ENCODE measurements around the gene CYP2C18. TPM values are rescaled to one million over a fixed set of nuclear protein-coding genes. Genes with fewer than 3 reads are reported as not detected.
"Not testable (repeated sequence)": the region's sequence is repeated elsewhere in the genome, so short reads cannot be mapped to it uniquely, and the experiment has no call there.

CYP2C18 gene
- total RNA-seq, 1 donor from 2014 or later = not detected

DNA sequence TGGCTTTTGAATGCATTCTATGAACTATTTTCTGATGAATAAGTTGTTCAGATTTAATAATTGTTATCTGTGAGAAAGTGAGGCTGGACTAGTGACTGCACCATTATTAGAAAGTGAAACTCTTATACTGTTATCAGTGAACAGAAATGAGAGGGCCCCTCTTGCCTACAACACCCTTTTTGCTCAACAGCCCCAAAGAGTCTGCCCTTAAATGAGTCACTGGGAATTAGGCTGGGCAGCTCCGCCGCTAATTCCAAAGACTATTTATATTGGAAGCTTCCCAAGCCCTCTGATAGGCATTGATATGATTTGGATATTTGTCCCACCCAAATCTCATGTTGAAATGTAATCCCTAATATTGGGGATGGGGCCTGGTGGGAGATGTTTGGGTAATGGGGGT, 7.0 kb upstream of the CYP2C18 start:
- POLR2A ChIA-PET = no interaction called here
- CTCF ChIA-PET = no interaction called here
- intact Hi-C loops (cut with micrococcal nuclease) = no loop called here

DNA sequence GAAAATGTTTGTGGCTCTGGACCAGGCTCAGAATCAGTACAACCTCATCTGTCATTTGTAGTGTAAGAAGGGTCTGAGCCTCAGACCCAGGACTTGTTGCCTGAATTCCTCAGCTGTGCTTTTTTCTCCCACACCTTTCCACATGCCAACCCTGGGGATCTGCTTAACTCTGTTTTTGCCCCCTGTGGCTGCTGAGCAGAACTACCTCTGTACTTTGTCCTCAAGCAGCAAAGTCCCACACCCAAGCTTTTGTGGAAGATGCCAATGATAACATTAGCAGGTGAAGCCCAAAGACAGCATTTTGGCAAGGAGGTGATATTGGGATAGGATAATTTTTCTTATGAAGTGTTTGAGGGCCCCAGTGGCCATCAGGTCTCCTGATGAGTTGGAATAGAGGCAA, 5.8 kb upstream of the CYP2C18 start:
- H3K27ac Mint-ChIP-seq = no peak overlapping the region
- H3K4me3 Mint-ChIP-seq = no peak overlapping the region
- ChIA-PET CTCF (no interaction called here), POLR2A (no interaction called here)
- DNase-seq = no peak
- no peak for ATAC-seq (ENCODE audit: low read depth)
- TF ChIP-seq, protein P1, sequence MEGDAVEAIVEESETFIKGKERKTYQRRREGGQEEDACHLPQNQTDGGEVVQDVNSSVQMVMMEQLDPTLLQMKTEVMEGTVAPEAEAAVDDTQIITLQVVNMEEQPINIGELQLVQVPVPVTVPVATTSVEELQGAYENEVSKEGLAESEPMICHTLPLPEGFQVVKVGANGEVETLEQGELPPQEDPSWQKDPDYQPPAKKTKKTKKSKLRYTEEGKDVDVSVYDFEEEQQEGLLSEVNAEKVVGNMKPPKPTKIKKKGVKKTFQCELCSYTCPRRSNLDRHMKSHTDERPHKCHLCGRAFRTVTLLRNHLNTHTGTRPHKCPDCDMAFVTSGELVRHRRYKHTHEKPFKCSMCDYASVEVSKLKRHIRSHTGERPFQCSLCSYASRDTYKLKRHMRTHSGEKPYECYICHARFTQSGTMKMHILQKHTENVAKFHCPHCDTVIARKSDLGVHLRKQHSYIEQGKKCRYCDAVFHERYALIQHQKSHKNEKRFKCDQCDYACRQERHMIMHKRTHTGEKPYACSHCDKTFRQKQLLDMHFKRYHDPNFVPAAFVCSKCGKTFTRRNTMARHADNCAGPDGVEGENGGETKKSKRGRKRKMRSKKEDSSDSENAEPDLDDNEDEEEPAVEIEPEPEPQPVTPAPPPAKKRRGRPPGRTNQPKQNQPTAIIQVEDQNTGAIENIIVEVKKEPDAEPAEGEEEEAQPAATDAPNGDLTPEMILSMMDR (IDR thresholded peaks at IDR 0.05) = no peak
- peaks cover 1% of the 10 kb centered on the region for H3K27me3 Mint-ChIP-seq
- H3K36me3 Mint-ChIP-seq (ENCODE audit: low read depth) = no peaks in the 10 kb centered on the region
- intact Hi-C loops (cut with micrococcal nuclease) = no loop called here
- H3K4me1 Mint-ChIP-seq = no peaks in the 10 kb centered on the region
- no peaks in the 10 kb centered on the region for H3K9me3 Mint-ChIP-seq

More for the DNA sequence above, 7.0 kb upstream of the CYP2C18 start:
- H3K27me3 Mint-ChIP-seq = peaks cover 1% of the 10 kb centered on the region
- ATAC-seq (ENCODE audit: low read depth) = no peak
- H3K4me3 Mint-ChIP-seq = no peak overlapping the region
- no peak overlapping the region for H3K27ac Mint-ChIP-seq
- DNase-seq = no peak
- TF ChIP-seq, protein P1 (IDR thresholded peaks at IDR 0.05) = no peak
- no peaks in the 10 kb centered on the region for H3K4me1 Mint-ChIP-seq
- no peaks in the 10 kb centered on the region for H3K9me3 Mint-ChIP-seq
- H3K36me3 Mint-ChIP-seq (ENCODE audit: low read depth) = no peaks in the 10 kb centered on the region

DNA sequence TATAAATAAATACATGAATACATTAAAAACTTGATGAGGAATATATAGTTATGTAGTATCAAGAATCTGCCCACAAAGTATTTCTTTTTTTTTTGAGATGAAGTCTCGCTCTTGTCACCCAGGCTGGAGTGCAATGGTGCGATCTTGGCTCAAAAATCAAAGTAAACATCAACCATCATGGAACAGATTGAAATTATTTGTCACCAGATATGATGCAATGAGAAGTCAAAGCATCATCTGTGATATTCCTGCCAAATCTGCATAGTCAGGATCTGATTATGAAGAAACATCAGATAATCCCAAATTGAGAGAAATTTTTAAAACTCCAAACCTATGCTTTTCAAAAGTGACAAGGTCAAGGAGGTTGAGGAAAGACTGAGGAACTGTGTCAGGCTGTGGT, 5.1 kb upstream of the CYP2C18 start:
- H3K36me3 Mint-ChIP-seq (ENCODE audit: low read depth) = no peaks in the 10 kb centered on the region
- no peak for DNase-seq
- H3K4me3 Mint-ChIP-seq = no peak overlapping the region
- ATAC-seq (ENCODE audit: low read depth) = no peak
- TF ChIP-seq, protein P1 (IDR thresholded peaks at IDR 0.05) = no peak
- H3K9me3 Mint-ChIP-seq = no peaks in the 10 kb centered on the region
- peaks cover 1% of the 10 kb centered on the region for H3K27me3 Mint-ChIP-seq
- POLR2A ChIA-PET = no interaction called here
- H3K4me1 Mint-ChIP-seq = no peaks in the 10 kb centered on the region
- intact Hi-C loops (cut with micrococcal nuclease) = no loop called here
- H3K27ac Mint-ChIP-seq = no peak overlapping the region
- CTCF ChIA-PET = no interaction called here

DNA sequence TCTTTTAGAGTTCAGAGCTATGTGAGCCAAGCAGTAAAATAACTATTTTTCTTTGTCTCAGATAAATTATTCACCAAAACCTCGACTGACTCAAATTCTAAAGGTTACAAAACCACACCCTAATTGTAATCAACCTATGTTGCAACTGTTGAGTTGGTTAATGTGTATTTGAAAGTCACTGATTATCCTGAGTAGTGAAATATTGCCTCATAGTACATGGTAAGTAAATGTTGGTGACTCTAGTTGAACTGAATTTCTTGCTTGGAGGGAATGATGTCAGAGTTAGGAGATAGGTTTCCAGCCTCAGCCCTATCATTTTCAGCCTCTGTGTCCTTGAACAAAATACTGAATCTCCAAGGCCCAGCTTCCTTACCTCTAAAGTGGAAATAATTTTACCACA, 3.0 kb upstream of the CYP2C18 start:
- CTCF ChIA-PET = no interaction called here
- Mint-ChIP-seq H3K4me3 (no peak overlapping the region), H3K27me3 (peaks cover 1% of the 10 kb centered on the region), H3K9me3 (peaks cover 2% of the 10 kb centered on the region), H3K27ac (no peak overlapping the region), H3K36me3 (ENCODE audit: low read depth) (no peaks in the 10 kb centered on the region), H3K4me1 (no peaks in the 10 kb centered on the region)
- TF ChIP-seq, protein P1 (IDR thresholded peaks at IDR 0.05) = no peak
- DNase-seq = no peak
- POLR2A ChIA-PET = no interaction called here
- ATAC-seq (ENCODE audit: low read depth) = no peak
- intact Hi-C loops (cut with micrococcal nuclease) = no loop called here

DNA sequence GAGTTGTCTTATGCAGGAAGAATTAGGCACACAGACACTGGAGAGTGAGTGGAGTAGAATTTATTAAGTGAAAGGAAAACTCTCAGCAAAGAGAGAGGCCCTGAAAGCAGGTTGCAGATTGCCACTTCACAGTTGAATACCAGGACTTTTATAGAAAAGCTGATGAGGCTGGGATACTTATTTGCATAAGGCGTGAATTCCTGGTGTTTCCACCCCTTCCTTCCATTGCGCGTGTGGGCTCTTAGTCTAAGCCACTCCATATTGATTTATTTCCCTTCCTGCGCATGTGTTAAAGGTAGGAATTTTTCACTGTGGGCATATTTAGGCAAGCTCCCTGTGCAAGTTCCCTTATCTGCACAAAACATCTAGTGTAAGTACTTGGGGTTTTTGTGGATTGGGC, 893 bp upstream of the CYP2C18 start:
- H3K27me3 Mint-ChIP-seq; POLR2A ChIA-PET; H3K4me1 Mint-ChIP-seq; intact Hi-C loops (cut with micrococcal nuclease); CTCF ChIA-PET; H3K4me3 Mint-ChIP-seq; DNase-seq; H3K27ac Mint-ChIP-seq; ATAC-seq (ENCODE audit: low read depth); H3K9me3 Mint-ChIP-seq; H3K36me3 Mint-ChIP-seq (ENCODE audit: low read depth): not testable (repeated sequence)

DNA sequence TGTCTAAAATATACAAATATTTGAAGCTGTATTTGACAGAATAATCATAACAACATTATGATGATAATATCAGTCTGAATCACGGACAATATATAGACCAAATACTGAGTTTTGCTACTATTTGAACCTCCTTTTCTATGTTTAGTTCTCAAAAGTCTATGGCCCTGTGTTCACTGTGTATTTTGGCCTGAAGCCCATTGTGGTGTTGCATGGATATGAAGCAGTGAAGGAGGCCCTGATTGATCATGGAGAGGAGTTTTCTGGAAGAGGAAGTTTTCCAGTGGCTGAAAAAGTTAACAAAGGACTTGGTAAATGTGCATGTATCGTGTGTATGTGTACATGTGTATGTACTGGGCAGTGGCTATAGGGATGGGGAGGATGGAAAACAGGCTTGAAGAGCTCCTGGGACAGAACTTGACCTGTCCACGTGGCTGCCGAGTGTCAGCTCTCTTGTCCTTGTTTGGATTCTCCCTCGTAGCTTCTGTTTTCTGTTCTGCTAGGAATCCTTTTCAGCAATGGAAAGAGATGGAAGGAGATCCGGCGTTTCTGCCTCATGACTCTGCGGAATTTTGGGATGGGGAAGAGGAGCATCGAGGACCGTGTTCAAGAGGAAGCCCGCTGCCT, 4.2 kb downstream of the CYP2C18 start:
- CTCF ChIA-PET = no interaction called here
- peaks cover 7% of the 10 kb centered on the region for H3K27me3 Mint-ChIP-seq
- ATAC-seq (ENCODE audit: low read depth) = no peak
- POLR2A ChIA-PET = no interaction called here
- peaks cover 2% of the 10 kb centered on the region for H3K9me3 Mint-ChIP-seq
- DNase-seq = no peak
- TF ChIP-seq, protein P1 (IDR thresholded peaks at IDR 0.05) = no peak
- H3K36me3 Mint-ChIP-seq (ENCODE audit: low read depth) = no peaks in the 10 kb centered on the region
- no peaks in the 10 kb centered on the region for H3K4me1 Mint-ChIP-seq
- H3K4me3 Mint-ChIP-seq = no peak overlapping the region
- intact Hi-C loops (cut with micrococcal nuclease) = no loop called here
- no peak overlapping the region for H3K27ac Mint-ChIP-seq
